Body of pancreas (tissue), 4 donors: ENCODE results near the gene NLRC3. TPM values are rescaled to one million over a fixed set of nuclear protein-coding genes. Genes with fewer than 3 reads are reported as not detected.

ENCODE experiments used
- ATAC-seq: fragments of 150-250 bp; one replicate; pipeline ENCODE4 v1.9.1; 2016
- DNase-seq, 4 donors: peaks; one replicate each; pipeline ENCODE4 v3.0.0-alpha.2; 2019
- H3K27ac ChIP-seq, 4 donors: fragments of 200-600 bp; sonication (generic); 1 replicate in 3 of 4; 2 replicates in 1 of 4; pipeline versions ENCODE4 v1.5.1 to v1.6.1; 2016 to 2019; ENCODE audit warnings: mild to moderate bottlenecking in 1 of 4, mixed read lengths in 1 of 4, moderate library complexity in 1 of 4
- H3K27me3 ChIP-seq, 2 donors: fragments of 200-600 bp; sonication (generic); one replicate each; pipeline ENCODE4 v1.6.0; 2016; ENCODE audit warnings: mild to moderate bottlenecking in 1 of 2
- H3K36me3 ChIP-seq, 2 donors: fragments of 200-600 bp; sonication (generic); replicated peaks in 1 of 2; 2 replicates each; pipeline ENCODE4 v1.5.1; 2016; ENCODE audit warnings: low read depth in 2 of 2; ENCODE audit not compliant: insufficient read depth in 1 of 2
- H3K4me1 ChIP-seq: fragments of 200-600 bp; sonication (generic); one replicate; pipeline ENCODE4 v1.6.0; 2016
- H3K4me3 ChIP-seq, 2 donors: fragments of 200-600 bp; sonication (generic); 1 replicate in 1 of 2; 2 replicates in 1 of 2; pipeline ENCODE4 v1.5.1; 2016 to 2019
- H3K9me3 ChIP-seq, 3 donors: fragments of 200-600 bp; sonication (generic); 1 replicate in 2 of 3; 2 replicates in 1 of 3; pipeline ENCODE4 v1.5.1; 2016
- CTCF ChIP-seq, 7 experiments: fragments of 450-650 bp in 4 of 7; fragments of 200-600 bp in 3 of 7; sonication (generic) in 3 of 7; IDR thresholded peaks; one replicate each; pipeline ENCODE4 v1.5.1; 2016 to 2019; ENCODE audit warnings: antibody characterized with exemption in 7 of 7
- POLR2A ChIP-seq, 3 donors: fragments of 450-650 bp; IDR thresholded peaks; one replicate each; pipeline ENCODE4 v1.6.1; 2016; ENCODE audit warnings: antibody characterized with exemption in 3 of 3, mild to moderate bottlenecking in 2 of 3
- WGBS, 2 donors: methylation state at CpG; one replicate each; pipeline ENCODE4 v1.1.5; 2017; 5-methylcytosine and 5-hydroxymethylcytosine counted together
- intact Hi-C: fragments of 100-400 bp; cut with DNase I; formaldehyde crosslinking; loops from one replicate; pipeline ENCODE4 v1.15.1; 2023
- total RNA-seq, 2 donors: library from RNA; depleted of rRNA; stranded (reverse); fragments of >200 nt; gene quantifications; one replicate each; pipeline ENCODE4 v1.1.0, GENCODE V29; 2016

NLRC3 gene
- total RNA-seq, 2 donors from 2014 or later: 0.78 to 1.3 TPM

GRCh38 chr16:3618769-3619141 is 41.6 kb upstream of the NLRC3 start:
- WGBS, 2 donors: 72 to 85% methylated on average over 3 of the region's 3 CpGs
- no peak for TF ChIP-seq CTCF (IDR thresholded peaks at IDR 0.05)
- no peak for TF ChIP-seq POLR2A (IDR thresholded peaks at IDR 0.05)

GRCh38 chr16:3612510-3613466 is 35.6 kb upstream of the NLRC3 start:
- Histone ChIP-seq H3K4me1 (peaks cover 28% of the 10 kb centered on the region), H3K4me3 (peak overlapping the region in 1 of 2 donors; percentile 83), H3K36me3 (no peaks in the 10 kb centered on the region), H3K9me3 (no peaks in the 10 kb centered on the region), H3K27ac (no peak overlapping the region), H3K27me3 (no peaks in the 10 kb centered on the region)
- ATAC-seq (no peak), DNase-seq (no peak)
- intact Hi-C loops: no loop called here
- whole genome bisulfite sequencing, 2 donors: 72 to 75% methylated on average over 34 of the region's 34 CpGs
- TF ChIP-seq POLR2A (IDR thresholded peaks at IDR 0.05) (no peak), CTCF (IDR thresholded peaks at IDR 0.05) (no peak)

More at GRCh38 chr16:3618769-3619141, 41.6 kb upstream of the NLRC3 start:
- H3K36me3 ChIP-seq: no peaks in the 10 kb centered on the region
- no peaks in the 10 kb centered on the region for H3K9me3 ChIP-seq
- no peak overlapping the region for H3K27ac ChIP-seq
- no peaks in the 10 kb centered on the region for H3K4me1 ChIP-seq
- ATAC-seq (no peak), DNase-seq (no peak)
- intact Hi-C loops: no loop called here
- no peaks in the 10 kb centered on the region for H3K27me3 ChIP-seq
- H3K4me3 ChIP-seq: no peak overlapping the region

GRCh38 chr16:3611146-3611975 is 34.2 kb upstream of the NLRC3 start, which contains the start of gene SLX4:
Gene SLX4, minus strand, starts transcription at chr16:3611606. Its CDS starts 2,642 bp downstream, at chr16:3608964.
- Histone ChIP-seq H3K27me3 (no peaks in the 10 kb centered on the region), H3K4me1 (peaks cover 28% of the 10 kb centered on the region), H3K9me3 (no peaks in the 10 kb centered on the region), H3K4me3 (peak within 1 kb of the TSS; percentile 83 to 90), H3K27ac (peak within 1 kb of the TSS in 3 of 4 donors; percentile 47 to 79 (median 75)), H3K36me3 (no peaks in the 10 kb centered on the region)
- WGBS, 2 donors: 0% methylated on average over 4 to 68 of the region's 86 CpGs
- intact Hi-C loops: no loop called here
- peak in 3 of 7 experiments; percentile 1 to 41 (median 24) for TF ChIP-seq CTCF (IDR thresholded peaks at IDR 0.05)
- peak; percentile 12 to 68 (median 67) for TF ChIP-seq POLR2A (IDR thresholded peaks at IDR 0.05)
- ATAC-seq (peak; percentile 96), DNase-seq (peak; percentile 92 to 95 (median 92))

GRCh38 chr16:3610698-3611145 is 33.5 kb upstream of the NLRC3 start:
- no peaks in the 10 kb centered on the region for H3K27me3 ChIP-seq
- H3K36me3 ChIP-seq: no peaks in the 10 kb centered on the region
- intact Hi-C loops: no loop called here
- 2 to 5% methylated on average over 10 of the region's 10 CpGs for WGBS, 2 donors
- TF ChIP-seq CTCF (IDR thresholded peaks at IDR 0.05): no peak
- no peak for TF ChIP-seq POLR2A (IDR thresholded peaks at IDR 0.05)
- DNase-seq: no peak
- peak overlapping the region; percentile 83 to 86 for H3K4me3 ChIP-seq
- no peak for ATAC-seq
- H3K4me1 ChIP-seq: peaks cover 28% of the 10 kb centered on the region
- peak overlapping the region in 3 of 4 donors; percentile 47 to 79 (median 75) for H3K27ac ChIP-seq
- no peaks in the 10 kb centered on the region for H3K9me3 ChIP-seq
